KMS-11 (cell line): Measurements from ENCODE around the gene RUNX3.

Experiments used
- H2AFZ ChIP-seq: fragments of 200-600 bp; sonication (generic); 2 replicates; pipeline ENCODE4 v1.6.1; 2016; ENCODE audit warnings: antibody characterized with exemption, mixed run types, low read depth
- H3K27ac ChIP-seq: fragments of 200-600 bp; sonication (generic); 2 replicates; pipeline ENCODE4 v1.6.1; 2016; ENCODE audit warnings: mild to moderate bottlenecking, mixed run types
- H3K27me3 ChIP-seq: fragments of 200-600 bp; sonication (generic); 2 replicates; pipeline ENCODE4 v1.6.1; 2017; ENCODE audit warnings: mild to moderate bottlenecking, low read depth, mixed run types, moderate library complexity; ENCODE audit not compliant: insufficient read depth
- H3K36me3 ChIP-seq: fragments of 200-600 bp; sonication (generic); 2 replicates; pipeline ENCODE4 v1.6.1; 2017; ENCODE audit warnings: mild to moderate bottlenecking, mixed run types; ENCODE audit not compliant: insufficient read depth
- H3K4me1 ChIP-seq: fragments of 200-600 bp; sonication (generic); 2 replicates; pipeline ENCODE4 v1.6.1; 2016; ENCODE audit warnings: mild to moderate bottlenecking, low read depth, mixed run types; ENCODE audit not compliant: poor library complexity, severe bottlenecking
- H3K4me2 ChIP-seq: fragments of 200-600 bp; sonication (generic); 2 replicates; pipeline ENCODE4 v1.7.0; 2016; ENCODE audit warnings: mild to moderate bottlenecking, mixed run types
- H3K4me3 ChIP-seq: fragments of 200-600 bp; sonication (generic); IDR thresholded peaks from 2 replicates; pipeline ENCODE4 v1.6.1; 2017; ENCODE audit warnings: low read depth, low read length, mixed read lengths; ENCODE audit not compliant: insufficient read depth
- H3K79me2 ChIP-seq: fragments of 200-600 bp; sonication (generic); 2 replicates; pipeline ENCODE4 v1.6.1; 2016; ENCODE audit warnings: low read depth, mixed run types; ENCODE audit not compliant: insufficient read depth
- H3K9ac ChIP-seq: fragments of 200-600 bp; sonication (generic); 2 replicates; pipeline ENCODE4 v1.6.1; 2016; ENCODE audit warnings: mild to moderate bottlenecking, mixed run types
- H4K20me1 ChIP-seq: fragments of 200-600 bp; sonication (generic); 2 replicates; pipeline ENCODE4 v1.6.1; 2016; ENCODE audit warnings: mild to moderate bottlenecking, mixed run types; ENCODE audit not compliant: insufficient read depth
- CTCF ChIP-seq: fragments of 200-600 bp; sonication (generic); conservative IDR thresholded peaks from 2 replicates; pipeline ENCODE4 v1.6.1; 2017; ENCODE audit warnings: low read depth, mild to moderate bottlenecking, antibody characterized with exemption, low read length, moderate library complexity, mixed read lengths

The RUNX3 gene

GRCh38 chr1:24970399-24970753, 40.3 kb upstream of the RUNX3 start:
- Histone ChIP-seq H3K79me2 (no peaks in the 10 kb centered on the region), H3K36me3 (no peaks in the 10 kb centered on the region), H3K27ac (no peak overlapping the region), H3K4me3 (no peak overlapping the region), H3K27me3 (no peaks in the 10 kb centered on the region; the same call in 1 of the 2 replicates), H3K4me1 (peaks cover 18% of the 10 kb centered on the region), H2AFZ (no peak overlapping the region), H3K4me2 (no peak overlapping the region), H4K20me1 (no peaks in the 10 kb centered on the region), H3K9ac (no peak overlapping the region)
- no peak for TF ChIP-seq CTCF

- Histone ChIP-seq H3K4me1 (peaks cover 21% of the 10 kb centered on the region), H2AFZ (no peak overlapping the region), H3K27me3 (no peaks in the 10 kb centered on the region), H3K4me2 (no peak overlapping the region), H3K79me2 (no peaks in the 10 kb centered on the region), H4K20me1 (no peaks in the 10 kb centered on the region), H3K27ac (no peak overlapping the region), H3K36me3 (no peaks in the 10 kb centered on the region), H3K9ac (no peak overlapping the region), H3K4me3 (no peak overlapping the region)
- TF ChIP-seq CTCF: no peak
Observed at GRCh38 chr1:24969596-24970398, 39.7 kb upstream of the RUNX3 start.

DNA sequence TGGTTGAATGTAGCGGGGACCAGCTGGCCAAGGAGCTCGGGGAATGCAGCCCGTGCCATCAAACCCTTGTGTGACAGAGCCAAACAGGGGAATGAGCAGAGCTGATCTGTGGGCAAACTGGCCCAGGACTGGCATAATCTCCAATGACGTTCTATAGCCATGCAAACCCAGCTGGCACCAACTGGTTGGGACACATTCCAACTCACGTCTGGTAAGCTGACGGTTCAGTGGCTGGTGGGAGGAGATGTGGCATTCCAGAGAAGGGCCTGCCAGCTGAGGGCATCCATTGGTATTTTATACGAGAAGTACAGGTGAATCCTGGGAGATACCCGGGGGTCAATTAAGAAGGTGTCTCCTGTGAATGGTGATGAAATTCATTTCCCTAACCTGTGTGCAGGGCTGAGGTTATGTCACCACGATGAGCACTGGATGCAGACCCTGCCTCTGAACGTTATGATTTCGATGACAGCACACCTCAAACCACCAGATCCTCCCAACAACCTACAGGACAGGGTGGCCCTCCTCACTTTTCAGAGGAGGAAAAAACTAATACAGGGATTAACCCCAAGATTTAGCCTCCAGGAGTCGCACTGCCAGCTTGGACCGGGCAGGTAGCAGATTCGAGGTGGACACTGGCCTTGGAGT, 39.0 kb upstream of the RUNX3 start:
- no peak for TF ChIP-seq CTCF
- H3K36me3 ChIP-seq: no peaks in the 10 kb centered on the region
- no peak overlapping the region for H3K27ac ChIP-seq
- H3K79me2 ChIP-seq: no peaks in the 10 kb centered on the region
- H3K4me3 ChIP-seq: no peak overlapping the region
- no peak overlapping the region for H3K4me2 ChIP-seq
- peaks cover 28% of the 10 kb centered on the region for H3K4me1 ChIP-seq
- no peaks in the 10 kb centered on the region for H4K20me1 ChIP-seq
- no peak overlapping the region for H2AFZ ChIP-seq
- no peak overlapping the region for H3K9ac ChIP-seq
- H3K27me3 ChIP-seq: no peaks in the 10 kb centered on the region

GRCh38 chr1:24967962-24968361, 37.9 kb upstream of the RUNX3 start:
- no peaks in the 10 kb centered on the region for H3K36me3 ChIP-seq
- H3K79me2 ChIP-seq: no peaks in the 10 kb centered on the region
- no peaks in the 10 kb centered on the region for H3K27me3 ChIP-seq
- H3K9ac ChIP-seq: no peak overlapping the region
- no peak overlapping the region for H3K4me2 ChIP-seq
- no peak overlapping the region for H3K27ac ChIP-seq
- no peak overlapping the region for H2AFZ ChIP-seq
- no peak overlapping the region for H3K4me3 ChIP-seq
- no peak for TF ChIP-seq CTCF
- H3K4me1 ChIP-seq: peaks cover 39% of the 10 kb centered on the region
- H4K20me1 ChIP-seq: no peaks in the 10 kb centered on the region
